RWPE1 (cell line): ENCODE data around the gene ACBD4.

Source experiments
- CTCF ChIA-PET: fragments of 350-600 bp; sonication (Branson Sonifier 250); formaldehyde crosslinking; extraction: SDS; loops from one replicate; lab custom pipeline; 2021; lab: Yijun Ruan, JAX
- POLR2A ChIA-PET: fragments of 400-600 bp; formaldehyde crosslinking; extraction: SDS; loops from one replicate; lab custom pipeline; 2020; ENCODE audit warnings: antibody characterized with exemption; ENCODE audit not compliant: low non-redundant PET; lab: Yijun Ruan, JAX
- DNase-seq: peaks from one replicate; pipeline ENCODE4 v3.0.0; 2012; ENCODE audit warnings: low spot score
- H3K27ac ChIP-seq: fragments of 450-650 bp; 2 replicates; pipeline ENCODE4 v1.5.1; 2017
- TF ChIP-seq, protein P1 (sequence below): fragments of 450-650 bp; conservative IDR thresholded peaks from 2 replicates; pipeline ENCODE4 v1.5.1; 2017; ENCODE audit warnings: low read depth, mild to moderate bottlenecking

ACBD4 gene

GRCh38 chr17:45090711-45091110 lies 44.8 kb upstream of the ACBD4 start:
- TF ChIP-seq, protein P1, sequence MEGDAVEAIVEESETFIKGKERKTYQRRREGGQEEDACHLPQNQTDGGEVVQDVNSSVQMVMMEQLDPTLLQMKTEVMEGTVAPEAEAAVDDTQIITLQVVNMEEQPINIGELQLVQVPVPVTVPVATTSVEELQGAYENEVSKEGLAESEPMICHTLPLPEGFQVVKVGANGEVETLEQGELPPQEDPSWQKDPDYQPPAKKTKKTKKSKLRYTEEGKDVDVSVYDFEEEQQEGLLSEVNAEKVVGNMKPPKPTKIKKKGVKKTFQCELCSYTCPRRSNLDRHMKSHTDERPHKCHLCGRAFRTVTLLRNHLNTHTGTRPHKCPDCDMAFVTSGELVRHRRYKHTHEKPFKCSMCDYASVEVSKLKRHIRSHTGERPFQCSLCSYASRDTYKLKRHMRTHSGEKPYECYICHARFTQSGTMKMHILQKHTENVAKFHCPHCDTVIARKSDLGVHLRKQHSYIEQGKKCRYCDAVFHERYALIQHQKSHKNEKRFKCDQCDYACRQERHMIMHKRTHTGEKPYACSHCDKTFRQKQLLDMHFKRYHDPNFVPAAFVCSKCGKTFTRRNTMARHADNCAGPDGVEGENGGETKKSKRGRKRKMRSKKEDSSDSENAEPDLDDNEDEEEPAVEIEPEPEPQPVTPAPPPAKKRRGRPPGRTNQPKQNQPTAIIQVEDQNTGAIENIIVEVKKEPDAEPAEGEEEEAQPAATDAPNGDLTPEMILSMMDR = no peak
- CTCF ChIA-PET = interaction anchor here (0.6 kb wide), 1 partner anchor 25 kb away, joined by 3 read pairs; no protein-coding TSS in a partner anchor

DNA sequence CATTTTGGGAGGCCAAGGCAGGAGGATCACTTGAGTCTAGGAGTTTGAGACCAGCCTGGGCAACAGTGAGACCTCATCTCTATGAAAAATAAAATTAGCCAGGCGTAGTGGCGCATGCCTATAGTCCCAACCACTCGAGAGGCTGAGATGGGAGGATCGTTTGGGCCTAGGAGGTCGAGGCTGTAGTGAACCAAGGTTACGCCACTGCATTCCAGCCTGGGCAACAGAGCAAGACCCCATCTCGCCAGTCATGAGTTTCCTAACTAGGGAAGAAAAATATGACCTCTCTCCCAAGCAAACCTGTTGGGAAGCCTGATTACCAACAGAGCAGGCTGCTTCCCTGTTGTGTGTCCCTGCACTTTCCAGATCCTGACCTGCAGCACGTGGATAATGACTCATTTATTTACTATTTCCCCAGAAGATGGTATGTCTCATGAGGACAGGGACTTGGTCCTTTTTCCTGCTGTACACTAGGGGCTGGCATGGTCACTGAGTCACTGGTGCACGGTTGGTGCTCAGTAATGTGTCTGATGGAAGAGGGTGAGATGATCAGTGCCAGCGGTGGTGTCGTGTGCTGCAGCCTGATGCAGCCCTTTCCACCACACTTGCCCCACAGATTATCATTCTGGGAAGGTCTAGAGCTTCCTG lies 43.6 kb upstream of the ACBD4 start:
- DNase-seq = no peak
- TF ChIP-seq, protein P1 = no peak
- H3K27ac ChIP-seq = peak overlapping the region; percentile 95
- ChIA-PET POLR2A (no interaction called here), CTCF (interaction anchor here (0.6 kb wide), 1 partner anchor 11 kb away, joined by 5 read pairs; no protein-coding TSS in a partner anchor)

More at GRCh38 chr17:45090711-45091110, 44.8 kb upstream of the ACBD4 start:
- DNase-seq = no peak
- POLR2A ChIA-PET = interaction anchor here (0.6 kb wide), 1 partner anchor 399 kb away, joined by 5 read pairs; no protein-coding TSS in a partner anchor
- H3K27ac ChIP-seq = peak overlapping the region; percentile 95

DNA sequence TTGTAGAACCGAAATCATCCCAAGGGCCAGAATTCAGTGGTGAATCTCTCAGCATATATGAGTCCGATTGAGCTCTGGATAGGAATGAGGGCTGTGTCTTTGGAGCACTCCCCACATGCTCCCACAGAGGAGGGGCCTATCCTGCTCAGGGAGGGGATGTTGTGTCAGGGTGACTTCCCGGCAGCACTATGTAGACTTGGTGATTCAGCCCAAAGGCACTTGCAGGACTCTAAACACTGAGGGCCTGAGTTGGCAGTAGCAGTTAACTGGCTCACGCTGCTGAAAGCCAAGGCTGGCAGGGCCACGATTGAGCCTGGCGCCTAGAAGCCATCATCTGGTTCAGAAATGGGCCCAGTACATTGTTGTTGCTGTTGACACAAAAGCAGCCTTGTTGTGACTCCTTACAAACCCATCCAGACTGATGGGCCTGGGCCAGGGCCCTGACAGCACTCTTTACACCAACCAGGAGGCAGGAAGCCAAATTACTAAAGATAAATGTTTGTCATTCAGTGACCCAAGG lies 42.5 kb upstream of the ACBD4 start:
- peak overlapping the region; percentile 95 for H3K27ac ChIP-seq
- POLR2A ChIA-PET = no interaction called here
- CTCF ChIA-PET = no interaction called here
- peak; percentile 97 for DNase-seq
- TF ChIP-seq, protein P1 = no peak

- ChIA-PET CTCF (interaction anchor here (0.6 kb wide), 1 partner anchor 71 kb away, joined by 4 read pairs; no protein-coding TSS in a partner anchor), POLR2A (no interaction called here)
- no peak for DNase-seq
- H3K27ac ChIP-seq = peak overlapping the region; percentile 95
- TF ChIP-seq, protein P1 = no peak
These were observed 41.9 kb upstream of the ACBD4 start for GRCh38 chr17:45093444-45094110.

- POLR2A ChIA-PET = no interaction called here
- CTCF ChIA-PET = interaction anchor here (0.6 to 0.9 kb wide), 3 partner anchors 37 to 397 kb away, joined by 3 read pairs; no protein-coding TSS in a partner anchor
- TF ChIP-seq, protein P1 = peak; percentile 54
- DNase-seq = no peak
- H3K27ac ChIP-seq = no peak overlapping the region
These were observed 39.3 kb upstream of the ACBD4 start for GRCh38 chr17:45096141-45096540.

DNA sequence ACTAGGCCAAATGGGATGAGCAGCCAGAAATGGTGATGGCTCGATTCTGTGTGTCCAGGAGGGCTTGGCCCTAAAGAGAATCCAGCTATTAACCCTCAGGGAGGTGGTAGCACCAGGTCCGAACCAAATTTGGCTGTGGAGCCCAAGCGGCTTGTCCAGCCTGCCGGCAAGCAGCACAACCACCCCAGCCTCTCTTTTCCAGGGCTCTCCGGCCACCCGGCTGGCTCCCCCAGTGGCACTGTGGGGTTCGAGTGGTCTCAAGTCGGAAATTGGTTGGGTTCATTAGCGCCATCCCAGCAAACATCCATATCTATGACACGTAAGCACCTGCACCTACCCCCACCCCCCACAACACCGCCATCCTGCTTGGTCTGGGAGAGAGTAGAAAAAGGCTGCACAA lies 38.6 kb upstream of the ACBD4 start:
- H3K27ac ChIP-seq = peak overlapping the region; percentile 95
- TF ChIP-seq, protein P1 = no peak
- POLR2A ChIA-PET = no interaction called here
- no peak for DNase-seq
- CTCF ChIA-PET = interaction anchor here (0.6 kb wide), 2 partner anchors 27 to 104 kb away, joined by 3 read pairs; no protein-coding TSS in a partner anchor
